HG02973 (cell line): Measurements from ENCODE around the gene SMNDC1.
"Not testable (repeated sequence)": the region's sequence is repeated elsewhere in the genome, so short reads cannot be mapped to it uniquely, and the experiment has no call there.

Experiments
- ATAC-seq: cut with Tn5 transposase; IDR thresholded peaks from one replicate; pipeline ENCODE4 v1.9.1; 2021; ENCODE audit warnings: moderate library complexity; ENCODE audit not compliant: unreplicated experiment

Gene SMNDC1

GRCh38 chr10:110304780-110305421, at the start of gene SMNDC1:
Gene SMNDC1 (minus strand): TSS chr10:110304920. CDS start chr10:110303587, 1,333 bp downstream.
- peak; percentile 89 for ATAC-seq

DNA sequence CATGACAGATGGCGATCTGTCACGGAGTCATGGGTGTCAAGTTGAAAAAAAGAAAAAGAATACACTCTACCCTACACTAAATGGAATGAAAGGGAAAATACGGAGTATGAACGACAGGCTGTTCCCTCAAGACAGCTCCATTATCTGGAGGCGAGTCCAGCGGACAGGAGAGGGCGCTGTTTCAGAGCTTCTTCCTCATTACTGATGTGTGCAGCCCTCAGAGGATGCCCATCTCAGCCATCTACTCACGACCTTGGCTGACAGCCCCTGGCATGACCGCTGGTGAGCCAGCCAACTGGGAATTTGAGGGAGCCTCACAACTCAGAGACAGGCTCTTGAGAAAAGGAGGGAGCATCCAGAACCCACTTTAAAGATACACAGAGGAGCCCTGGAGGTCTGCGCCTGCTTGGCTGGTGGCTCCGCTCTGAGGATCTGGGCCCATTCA, 49.6 kb upstream of the SMNDC1 start:
- ATAC-seq, result no peak

DNA sequence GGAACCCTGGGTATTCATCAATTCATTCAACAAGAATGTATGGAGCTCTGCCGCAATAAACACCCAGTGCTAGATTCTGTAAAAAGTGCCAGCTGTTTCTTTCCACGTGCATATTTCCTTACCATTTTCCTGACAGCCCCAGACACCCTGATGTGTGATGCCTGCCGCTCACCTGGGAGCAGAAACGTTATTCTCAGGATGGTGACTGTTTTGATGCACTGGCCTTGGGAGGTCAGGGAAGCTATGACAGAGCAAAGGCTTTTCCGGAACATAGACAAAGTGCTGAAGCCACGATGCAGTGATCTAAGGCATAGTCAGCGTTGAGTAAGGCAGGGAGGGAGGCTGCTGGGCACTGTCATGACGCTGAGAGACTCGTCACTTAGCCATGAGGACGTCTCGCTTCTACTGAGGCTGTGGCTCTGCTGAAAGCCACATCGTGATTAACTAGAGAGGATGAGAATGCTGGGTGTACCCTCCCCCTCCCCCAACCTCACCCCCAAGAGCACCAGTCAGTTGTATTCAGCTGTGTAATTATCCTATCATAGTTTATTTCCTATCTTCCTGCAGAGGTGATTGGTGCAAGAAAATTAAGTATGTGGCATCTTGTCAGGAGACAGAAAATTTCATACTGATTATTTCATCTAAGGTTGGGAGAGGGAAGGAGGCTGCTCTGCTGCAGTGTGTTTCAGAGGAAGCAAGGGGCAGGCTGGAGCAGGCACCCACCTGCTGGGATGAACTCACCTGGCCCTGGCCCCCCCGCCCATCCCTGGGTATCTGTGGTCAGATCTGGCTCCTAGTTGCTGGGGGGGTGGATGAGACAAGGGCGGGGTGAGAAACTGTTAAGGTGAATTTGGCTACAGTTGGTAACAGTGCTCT, 48.8 kb upstream of the SMNDC1 start:
- no peak for ATAC-seq

- ATAC-seq, result no peak
Measured at GRCh38 chr10:110352930-110353243, 48.2 kb upstream of the SMNDC1 start.

GRCh38 chr10:110350812-110351211, 46.1 kb upstream of the SMNDC1 start:
- ATAC-seq, result no peak

GRCh38 chr10:110349831-110350230, 45.1 kb upstream of the SMNDC1 start:
- ATAC-seq, result no peak

- no peak for ATAC-seq
Measured at GRCh38 chr10:110349386-110349785, 44.7 kb upstream of the SMNDC1 start.

DNA sequence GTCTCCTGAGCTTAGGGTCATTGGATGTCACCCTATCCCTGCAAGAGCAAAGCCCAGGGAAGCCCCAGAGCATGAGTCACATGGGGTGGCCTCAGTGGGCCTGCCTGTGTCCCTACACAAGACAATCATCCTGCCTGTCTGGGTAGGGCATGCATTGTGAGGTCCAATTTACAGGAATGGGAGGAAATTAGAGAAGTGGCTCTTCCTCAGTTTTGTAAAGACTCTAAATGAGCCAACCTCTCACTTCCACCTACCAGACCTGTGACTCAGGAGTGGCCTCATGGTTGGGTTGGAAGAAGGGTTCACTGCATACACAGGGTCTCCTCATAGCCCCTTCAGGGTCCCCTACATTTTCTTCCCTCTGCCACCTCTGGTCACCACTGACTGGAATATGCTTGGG, 43.6 kb upstream of the SMNDC1 start:
- no peak for ATAC-seq

DNA sequence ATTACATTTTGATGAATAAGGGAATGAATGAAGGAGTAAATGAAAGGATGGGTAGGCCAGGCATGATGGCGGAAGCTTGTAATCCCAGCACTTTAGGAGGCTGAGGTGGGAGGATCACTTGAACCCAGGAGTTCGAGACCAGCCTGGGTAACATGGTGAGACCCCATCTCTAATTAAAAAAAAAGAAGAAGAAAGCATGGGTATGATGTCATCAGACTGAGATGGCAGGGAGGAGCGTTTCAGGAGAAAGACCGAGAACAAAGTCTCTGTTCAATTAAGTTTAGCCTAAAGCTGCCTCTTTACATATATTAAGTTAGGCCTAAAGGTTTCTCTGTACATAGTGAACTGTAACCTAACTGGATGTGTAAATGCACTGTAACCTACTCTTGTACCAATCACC, 42.2 kb upstream of the SMNDC1 start:
- no peak for ATAC-seq

GRCh38 chr10:110345286-110345685, 40.6 kb upstream of the SMNDC1 start:
- ATAC-seq, result no peak

DNA sequence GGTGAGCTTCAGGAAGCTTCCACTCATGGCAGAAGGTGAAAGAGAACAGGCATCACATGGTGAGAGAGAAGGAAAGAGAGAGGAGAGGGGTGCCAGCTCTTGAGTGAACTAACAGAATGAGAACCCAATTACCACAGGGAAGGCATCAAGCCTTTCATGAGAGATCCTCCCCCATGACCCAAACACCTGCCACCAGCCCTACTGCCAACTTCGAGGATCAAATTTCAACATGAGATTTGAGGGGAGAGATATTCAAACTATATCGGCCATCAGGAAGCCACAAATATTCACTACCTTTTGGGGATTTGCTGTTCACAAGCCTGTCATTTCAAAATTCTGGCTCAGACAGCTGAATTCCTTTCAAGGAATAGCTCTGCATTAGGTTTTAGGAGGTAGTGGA, 39.9 kb upstream of the SMNDC1 start:
- no peak for ATAC-seq

DNA sequence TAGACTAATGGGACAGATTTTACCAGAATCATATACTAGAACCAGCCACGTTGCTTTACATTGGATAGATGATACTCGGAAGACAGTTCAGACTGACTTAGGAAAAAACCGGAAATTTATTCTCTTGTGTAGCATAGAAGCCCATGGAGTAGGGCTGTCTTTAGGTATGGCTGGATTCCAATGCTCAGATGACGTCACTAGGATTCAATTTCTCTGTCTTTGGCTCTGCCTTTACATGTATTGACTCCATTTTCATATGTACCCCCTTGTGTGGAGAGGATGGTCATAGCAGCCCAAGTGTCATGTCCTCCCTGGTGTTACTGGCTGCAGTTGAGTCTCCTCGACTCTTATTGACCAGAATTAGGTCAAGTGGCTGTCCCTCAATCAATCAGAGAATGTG, 39.2 kb upstream of the SMNDC1 start:
- no peak for ATAC-seq

- no peak for ATAC-seq
Measured at GRCh38 chr10:110340816-110341215, 36.1 kb upstream of the SMNDC1 start.

GRCh38 chr10:110340122-110340521, 35.4 kb upstream of the SMNDC1 start:
- ATAC-seq, result no peak

- no peak for ATAC-seq
Measured at GRCh38 chr10:110337906-110338305, 33.2 kb upstream of the SMNDC1 start.

GRCh38 chr10:110337401-110337800, 32.7 kb upstream of the SMNDC1 start:
- ATAC-seq, result no peak

DNA sequence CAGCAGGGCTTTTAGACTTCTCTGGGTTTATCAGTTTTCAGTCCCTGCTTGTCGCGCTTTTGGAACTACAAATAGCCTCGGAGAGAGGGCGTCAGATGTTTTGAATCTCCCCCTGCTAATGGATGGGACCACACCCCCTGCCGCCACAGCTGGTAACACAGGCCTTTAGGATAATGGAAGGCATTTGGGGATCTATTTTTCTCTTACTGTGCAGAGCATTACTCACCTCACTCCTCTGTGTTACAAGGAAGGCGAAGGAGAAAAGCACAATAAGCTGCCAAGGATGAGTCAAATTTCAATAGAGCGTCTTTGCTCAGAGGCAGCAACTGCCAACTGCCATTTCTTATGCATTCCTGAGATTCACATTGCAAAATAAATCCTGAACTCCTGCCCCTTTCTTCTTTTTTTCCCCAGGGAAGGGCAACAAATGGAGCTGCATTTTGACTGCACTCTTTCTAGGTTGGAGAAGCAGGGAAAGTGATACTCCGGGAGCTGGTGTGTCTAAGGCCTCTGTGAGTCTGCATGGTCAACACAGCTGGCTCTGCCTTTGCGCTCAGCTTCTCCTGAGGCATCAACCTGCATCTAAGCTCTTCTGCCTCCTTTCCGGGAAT, 31.5 kb upstream of the SMNDC1 start:
- no peak for ATAC-seq

- no peak for ATAC-seq
Measured at GRCh38 chr10:110335314-110336064, 30.8 kb upstream of the SMNDC1 start.

DNA sequence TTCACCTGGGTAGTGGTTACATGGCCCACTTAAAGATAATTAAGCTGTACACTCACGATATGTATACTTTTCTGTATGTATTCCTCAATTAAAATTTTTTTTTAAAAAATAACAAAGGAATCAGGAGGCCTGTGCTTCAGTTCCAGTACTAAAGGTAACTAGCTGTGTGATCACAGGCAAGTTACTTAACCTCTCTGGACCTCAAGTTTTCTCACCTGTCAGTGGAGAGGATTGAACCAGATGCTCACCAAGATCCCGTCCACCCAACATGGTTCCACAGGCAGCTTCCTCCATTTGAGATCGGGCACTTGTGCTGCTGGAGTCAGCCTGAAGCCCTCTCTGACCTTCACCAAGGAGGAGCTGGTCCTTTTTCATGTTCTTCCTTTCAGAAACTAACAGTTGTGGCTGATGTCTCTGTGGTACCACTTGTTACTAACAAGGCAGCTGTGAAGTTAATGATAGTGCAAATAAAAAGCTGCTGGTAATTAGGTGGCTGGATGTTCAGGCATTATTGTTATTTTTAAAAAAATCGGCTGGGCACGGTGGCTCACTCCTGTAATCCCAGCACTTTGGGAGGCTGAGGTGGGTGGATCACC, 29.4 kb upstream of the SMNDC1 start:
- no peak for ATAC-seq

DNA sequence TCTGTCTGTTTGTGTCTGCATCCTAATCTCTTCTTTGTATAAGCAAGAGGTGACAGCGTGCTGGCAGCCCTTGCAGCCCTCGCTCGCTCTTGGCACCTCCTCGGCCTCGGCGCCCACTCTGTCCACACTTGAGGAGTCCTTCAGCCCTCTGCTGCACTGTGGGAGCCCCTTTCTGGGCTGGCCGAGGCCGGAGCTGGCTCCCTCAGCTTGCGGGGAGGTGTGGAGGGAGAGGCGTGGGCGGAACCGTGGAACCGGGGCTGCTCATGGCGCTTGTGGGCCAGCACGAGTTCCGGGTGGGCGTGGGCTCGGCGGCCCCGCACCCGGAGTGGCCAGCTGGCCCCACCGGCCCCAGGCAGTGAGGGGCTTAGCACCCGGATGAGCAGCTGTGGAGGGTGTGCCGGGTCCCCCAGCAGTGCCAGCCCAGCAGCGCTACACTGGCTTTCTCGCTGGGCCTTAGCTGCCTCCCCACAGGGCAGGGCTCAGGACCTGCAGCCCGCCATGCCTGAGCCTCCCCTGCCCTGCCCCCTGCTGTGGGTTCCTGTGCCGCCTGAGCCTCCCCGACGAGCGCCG, 26.6 kb upstream of the SMNDC1 start:
- not testable (repeated sequence) for ATAC-seq

- no peak for ATAC-seq
Measured at GRCh38 chr10:110330675-110331074, 26.0 kb upstream of the SMNDC1 start.
